ENCODE data around the gene MACF1.

- no peak for TF ChIP-seq POLR2A (IDR thresholded peaks at IDR 0.05)
- TF ChIP-seq, protein P1, sequence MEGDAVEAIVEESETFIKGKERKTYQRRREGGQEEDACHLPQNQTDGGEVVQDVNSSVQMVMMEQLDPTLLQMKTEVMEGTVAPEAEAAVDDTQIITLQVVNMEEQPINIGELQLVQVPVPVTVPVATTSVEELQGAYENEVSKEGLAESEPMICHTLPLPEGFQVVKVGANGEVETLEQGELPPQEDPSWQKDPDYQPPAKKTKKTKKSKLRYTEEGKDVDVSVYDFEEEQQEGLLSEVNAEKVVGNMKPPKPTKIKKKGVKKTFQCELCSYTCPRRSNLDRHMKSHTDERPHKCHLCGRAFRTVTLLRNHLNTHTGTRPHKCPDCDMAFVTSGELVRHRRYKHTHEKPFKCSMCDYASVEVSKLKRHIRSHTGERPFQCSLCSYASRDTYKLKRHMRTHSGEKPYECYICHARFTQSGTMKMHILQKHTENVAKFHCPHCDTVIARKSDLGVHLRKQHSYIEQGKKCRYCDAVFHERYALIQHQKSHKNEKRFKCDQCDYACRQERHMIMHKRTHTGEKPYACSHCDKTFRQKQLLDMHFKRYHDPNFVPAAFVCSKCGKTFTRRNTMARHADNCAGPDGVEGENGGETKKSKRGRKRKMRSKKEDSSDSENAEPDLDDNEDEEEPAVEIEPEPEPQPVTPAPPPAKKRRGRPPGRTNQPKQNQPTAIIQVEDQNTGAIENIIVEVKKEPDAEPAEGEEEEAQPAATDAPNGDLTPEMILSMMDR (IDR thresholded peaks at IDR 0.05 in 4 of 5, conservative IDR thresholded peaks at IDR 0.05 in 1 of 5): no peak
Measured at GRCh38 chr1:39452081-39452480, 247.6 kb downstream of the MACF1 start.

Data from gastrocnemius medialis (tissue), 4 donors.